Measurements from ENCODE around the gene ANKHD1.

DNA sequence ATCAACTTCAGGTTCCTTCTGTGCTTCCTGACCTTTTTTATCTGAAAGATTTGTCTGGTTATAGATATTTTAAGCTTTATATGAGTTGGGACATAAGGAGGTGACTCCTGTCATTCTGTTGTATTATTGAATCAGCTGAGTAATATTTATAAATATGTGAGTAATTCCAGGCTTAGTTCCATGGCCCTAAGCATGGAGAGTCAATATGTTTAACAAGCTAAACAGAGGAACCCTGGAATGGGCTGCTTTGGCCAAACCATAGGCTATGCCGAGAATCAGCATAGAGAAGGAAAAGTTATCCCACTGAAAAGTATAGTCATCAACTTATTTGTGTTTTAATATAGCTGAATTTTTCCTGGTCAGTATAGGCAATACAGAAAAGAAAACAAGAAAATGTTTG is 138.6 kb downstream of the ANKHD1 start:
- TF ChIP-seq, protein P1, sequence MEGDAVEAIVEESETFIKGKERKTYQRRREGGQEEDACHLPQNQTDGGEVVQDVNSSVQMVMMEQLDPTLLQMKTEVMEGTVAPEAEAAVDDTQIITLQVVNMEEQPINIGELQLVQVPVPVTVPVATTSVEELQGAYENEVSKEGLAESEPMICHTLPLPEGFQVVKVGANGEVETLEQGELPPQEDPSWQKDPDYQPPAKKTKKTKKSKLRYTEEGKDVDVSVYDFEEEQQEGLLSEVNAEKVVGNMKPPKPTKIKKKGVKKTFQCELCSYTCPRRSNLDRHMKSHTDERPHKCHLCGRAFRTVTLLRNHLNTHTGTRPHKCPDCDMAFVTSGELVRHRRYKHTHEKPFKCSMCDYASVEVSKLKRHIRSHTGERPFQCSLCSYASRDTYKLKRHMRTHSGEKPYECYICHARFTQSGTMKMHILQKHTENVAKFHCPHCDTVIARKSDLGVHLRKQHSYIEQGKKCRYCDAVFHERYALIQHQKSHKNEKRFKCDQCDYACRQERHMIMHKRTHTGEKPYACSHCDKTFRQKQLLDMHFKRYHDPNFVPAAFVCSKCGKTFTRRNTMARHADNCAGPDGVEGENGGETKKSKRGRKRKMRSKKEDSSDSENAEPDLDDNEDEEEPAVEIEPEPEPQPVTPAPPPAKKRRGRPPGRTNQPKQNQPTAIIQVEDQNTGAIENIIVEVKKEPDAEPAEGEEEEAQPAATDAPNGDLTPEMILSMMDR (IDR thresholded peaks at IDR 0.05) = no peak
- no peak for TF ChIP-seq POLR2A (IDR thresholded peaks at IDR 0.05)
